ENCODE data around the gene AUNIP. TPM values are rescaled to one million over a fixed set of nuclear protein-coding genes. Genes with fewer than 3 reads are reported as not detected.

AUNIP gene
- total RNA-seq, 1 donor from 2014 or later: 0.89 TPM

DNA sequence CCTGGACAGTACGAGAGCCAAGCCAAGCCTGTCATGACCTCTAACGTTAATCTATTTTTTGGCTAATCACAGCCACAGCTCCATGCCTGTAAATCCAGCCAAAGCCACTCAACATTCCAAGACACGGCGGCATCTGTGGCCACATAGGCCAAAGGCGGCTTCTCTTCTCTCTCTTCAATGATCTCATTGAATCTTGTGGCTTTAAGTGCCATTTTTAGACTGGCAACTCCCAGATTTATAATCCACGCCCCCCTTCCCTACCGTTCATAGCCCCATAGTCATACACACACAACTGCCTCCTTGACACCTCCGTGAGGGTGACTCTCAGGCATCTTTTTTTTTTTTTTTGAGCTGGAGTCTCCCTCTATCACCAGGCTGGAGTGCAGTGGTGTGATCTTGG lies 64.9 kb downstream of the AUNIP start:
- no peak for DNase-seq (ENCODE audit: low read depth)

GRCh38 chr1:25793585-25794170 lies 65.6 kb downstream of the AUNIP start:
- no peak for DNase-seq (ENCODE audit: low read depth)

GRCh38 chr1:25792115-25792514 lies 67.1 kb downstream of the AUNIP start:
- no peak for DNase-seq (ENCODE audit: low read depth)

GRCh38 chr1:25790472-25790871 lies 68.8 kb downstream of the AUNIP start:
- DNase-seq (ENCODE audit: low read depth): no peak

- no peak for DNase-seq (ENCODE audit: low read depth)
Observed at GRCh38 chr1:25787760-25788166, 71.5 kb downstream of the AUNIP start.

DNA sequence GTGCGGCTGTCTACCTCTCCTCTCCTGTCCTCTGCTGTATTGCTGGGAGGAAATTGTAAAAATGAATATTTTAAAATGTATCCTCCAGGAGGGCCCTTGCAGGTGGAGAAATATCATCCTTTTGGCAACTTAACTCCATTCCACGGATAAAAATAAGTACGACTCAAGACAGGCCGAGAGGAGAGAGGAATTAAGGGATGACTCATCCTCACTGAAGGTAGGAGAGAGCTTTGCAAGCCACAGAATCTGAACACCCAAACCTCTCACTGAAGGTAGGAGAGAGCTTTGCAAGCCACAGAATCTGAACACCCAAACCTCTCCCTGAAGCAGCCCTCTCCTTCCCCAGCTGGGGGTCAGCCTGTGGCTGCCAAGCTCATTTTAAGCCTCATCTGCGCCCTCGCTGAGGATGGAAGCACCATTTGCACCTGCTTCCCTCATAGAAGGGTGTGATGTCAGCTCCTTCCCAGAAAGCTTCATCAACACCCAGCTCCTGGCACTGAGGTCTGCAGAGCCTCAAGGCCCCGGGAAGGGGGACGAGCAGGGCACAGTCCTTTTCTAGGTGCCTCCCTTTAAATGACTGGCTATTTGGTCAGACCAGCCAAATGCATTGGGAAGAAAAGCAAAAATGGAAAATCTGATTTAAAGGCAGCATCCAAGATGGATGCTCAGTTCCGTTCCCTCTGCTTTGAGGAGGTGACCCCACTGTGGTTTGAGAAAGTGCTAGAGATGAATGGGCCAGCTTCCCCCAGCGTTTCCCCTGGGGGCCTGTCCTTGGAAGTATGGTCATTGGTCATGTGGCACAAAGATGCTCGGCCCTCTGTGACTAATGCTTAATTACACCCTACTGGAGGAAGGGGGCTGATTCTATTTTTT lies 72.1 kb downstream of the AUNIP start:
- peak; percentile 52 for DNase-seq (ENCODE audit: low read depth)

GRCh38 chr1:25785333-25786067 lies 73.8 kb downstream of the AUNIP start:
- DNase-seq (ENCODE audit: low read depth): no peak

- DNase-seq (ENCODE audit: low read depth): no peak
Observed at GRCh38 chr1:25784575-25785051, 74.6 kb downstream of the AUNIP start.

Other genes with a start within 250 kb of the AUNIP start
- gene MAN1C1, start 242.7 kb downstream of the AUNIP start, total RNA-seq: 0.10 TPM in 1 of 2 replicates, not detected in the other
- 7.3 and 38.9 TPM in 2 replicates for gene SELENON, start 59.3 kb downstream of the AUNIP start, total RNA-seq
- 20.1 and 40.1 TPM in 2 replicates for gene MTFR1L, start 39.5 kb downstream of the AUNIP start, total RNA-seq
- gene PAQR7, start 16.3 kb upstream of the AUNIP start, total RNA-seq: 18.2 and 20.7 TPM in 2 replicates
- gene STMN1, start 47.0 kb upstream of the AUNIP start, total RNA-seq: 69.2 and 143 TPM in 2 replicates
- 14.8 and 18.5 TPM in 2 replicates for gene PAFAH2, start 138.6 kb upstream of the AUNIP start, total RNA-seq
- gene EXTL1, start 162.3 kb upstream of the AUNIP start, total RNA-seq: 0.05 TPM in 1 of 2 replicates, not detected in the other
- 1.1 and 1.4 TPM in 2 replicates for gene SLC30A2, start 186.7 kb upstream of the AUNIP start, total RNA-seq
- gene TRIM63, start 208.2 kb upstream of the AUNIP start, total RNA-seq: not detected in 2 replicates

Data from renal cortical epithelial cell (primary cell).